ENCODE measurements around the gene GALNT16. TPM values are rescaled to one million over a fixed set of nuclear protein-coding genes. Genes with fewer than 3 reads are reported as not detected.
A peak's percentile ranks its signal among the peaks of the same experiment; 100 is the strongest.
"Not testable (repeated sequence)": the region's sequence is repeated elsewhere in the genome, so short reads cannot be mapped to it uniquely, and the experiment has no call there.

Gene GALNT16
- 28.1 to 36.7 TPM (median 34.4 TPM) in 3 replicates for total RNA-seq
- long read RNA-seq, full-length matches to known transcripts, result 73 of 98 reads
- long read RNA-seq, partial matches to known transcripts, result 4 of 98 reads
- long read RNA-seq, other reads (novel, unspliced or antisense), result 21 of 98 reads

DNA sequence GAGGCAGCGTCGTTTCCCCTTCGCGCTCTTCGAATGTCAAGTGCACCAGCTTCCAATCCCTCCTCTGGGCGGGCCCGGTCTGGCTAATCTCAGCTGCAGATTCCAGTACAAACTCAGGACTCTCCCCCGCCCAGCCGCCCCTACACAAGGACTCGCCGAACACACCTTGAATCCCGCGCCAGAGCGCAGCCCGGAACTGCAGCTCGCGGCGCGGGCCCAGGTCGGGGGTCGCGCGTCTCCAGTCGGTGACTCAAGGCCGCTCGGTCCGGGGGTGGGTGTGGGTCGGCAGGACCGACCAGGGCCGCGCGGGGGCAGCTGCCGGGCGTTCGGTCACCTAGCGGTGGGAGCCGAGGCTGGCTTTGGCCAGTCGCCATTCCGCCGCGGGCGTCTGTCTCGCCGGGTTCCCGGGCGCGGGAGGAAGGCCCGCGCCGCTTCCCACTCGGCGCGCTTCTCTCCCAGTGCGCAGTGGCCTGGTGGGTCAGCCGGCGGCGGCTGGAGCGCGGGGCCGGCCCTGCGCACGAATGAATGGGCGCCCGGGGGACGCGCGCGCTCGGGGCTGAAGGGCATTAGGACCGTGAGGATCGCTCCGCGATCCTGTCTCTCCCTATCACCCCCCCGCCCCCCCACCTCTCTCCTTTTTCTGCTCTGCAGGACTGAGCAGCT, at the start of gene GALNT16:
GALNT16 (plus strand) TSS at position 632 of the 663 bp plus-strand sequence. CDS start 133 bp downstream, outside the sequence.
- H3K27ac Mint-ChIP-seq (ENCODE audit: unreplicated experiment), result peak within 1 kb of the TSS; percentile 71
- TF ChIP-seq, protein P1, sequence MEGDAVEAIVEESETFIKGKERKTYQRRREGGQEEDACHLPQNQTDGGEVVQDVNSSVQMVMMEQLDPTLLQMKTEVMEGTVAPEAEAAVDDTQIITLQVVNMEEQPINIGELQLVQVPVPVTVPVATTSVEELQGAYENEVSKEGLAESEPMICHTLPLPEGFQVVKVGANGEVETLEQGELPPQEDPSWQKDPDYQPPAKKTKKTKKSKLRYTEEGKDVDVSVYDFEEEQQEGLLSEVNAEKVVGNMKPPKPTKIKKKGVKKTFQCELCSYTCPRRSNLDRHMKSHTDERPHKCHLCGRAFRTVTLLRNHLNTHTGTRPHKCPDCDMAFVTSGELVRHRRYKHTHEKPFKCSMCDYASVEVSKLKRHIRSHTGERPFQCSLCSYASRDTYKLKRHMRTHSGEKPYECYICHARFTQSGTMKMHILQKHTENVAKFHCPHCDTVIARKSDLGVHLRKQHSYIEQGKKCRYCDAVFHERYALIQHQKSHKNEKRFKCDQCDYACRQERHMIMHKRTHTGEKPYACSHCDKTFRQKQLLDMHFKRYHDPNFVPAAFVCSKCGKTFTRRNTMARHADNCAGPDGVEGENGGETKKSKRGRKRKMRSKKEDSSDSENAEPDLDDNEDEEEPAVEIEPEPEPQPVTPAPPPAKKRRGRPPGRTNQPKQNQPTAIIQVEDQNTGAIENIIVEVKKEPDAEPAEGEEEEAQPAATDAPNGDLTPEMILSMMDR (IDR thresholded peaks at IDR 0.05), result peak; percentile 75
- no peaks in the 10 kb centered on the region for H3K9me3 Mint-ChIP-seq (ENCODE audit: low read depth)
- H3K4me3 Mint-ChIP-seq (ENCODE audit: unreplicated experiment), result peak within 1 kb of the TSS; percentile 79
- H3K36me3 Mint-ChIP-seq (ENCODE audit: low read depth), result no peaks in the 10 kb centered on the region
- peaks cover 38% of the 10 kb centered on the region for H3K4me1 Mint-ChIP-seq (ENCODE audit: low read depth)
- H3K27me3 Mint-ChIP-seq (ENCODE audit: low read depth), result no peaks in the 10 kb centered on the region
- DNase-seq (ENCODE audit: low spot score), result no peak

DNA sequence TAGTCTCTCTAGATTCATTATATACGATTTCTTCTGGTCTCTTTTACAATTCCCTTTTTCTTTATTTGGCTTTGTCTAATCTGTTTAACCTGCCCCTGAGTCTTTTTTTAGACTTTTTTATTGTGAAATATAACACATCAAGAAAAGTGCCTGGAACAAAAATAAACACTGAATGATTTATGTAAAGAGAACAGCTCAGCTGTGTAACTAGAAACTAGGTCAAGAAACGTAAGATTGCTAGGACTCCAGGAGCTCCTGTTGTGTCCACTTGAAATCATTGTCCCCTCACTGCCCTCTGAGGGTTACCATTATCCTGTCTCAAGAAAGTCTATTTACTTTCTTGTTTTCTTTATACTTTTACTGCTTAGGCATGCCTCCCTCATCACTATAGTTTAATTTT, 45.6 kb upstream of the GALNT16 start:
- TF ChIP-seq, protein P1 (IDR thresholded peaks at IDR 0.05), result no peak
- Mint-ChIP-seq H3K36me3 (ENCODE audit: low read depth) (peaks cover 10% of the 10 kb centered on the region), H3K4me1 (ENCODE audit: low read depth) (peaks cover 7% of the 10 kb centered on the region), H3K27me3 (ENCODE audit: low read depth) (no peaks in the 10 kb centered on the region), H3K27ac (ENCODE audit: unreplicated experiment) (peak overlapping the region; percentile 28), H3K4me3 (ENCODE audit: unreplicated experiment) (no peak overlapping the region), H3K9me3 (ENCODE audit: low read depth) (peaks cover 3% of the 10 kb centered on the region)
- no peak for DNase-seq (ENCODE audit: low spot score)

DNA sequence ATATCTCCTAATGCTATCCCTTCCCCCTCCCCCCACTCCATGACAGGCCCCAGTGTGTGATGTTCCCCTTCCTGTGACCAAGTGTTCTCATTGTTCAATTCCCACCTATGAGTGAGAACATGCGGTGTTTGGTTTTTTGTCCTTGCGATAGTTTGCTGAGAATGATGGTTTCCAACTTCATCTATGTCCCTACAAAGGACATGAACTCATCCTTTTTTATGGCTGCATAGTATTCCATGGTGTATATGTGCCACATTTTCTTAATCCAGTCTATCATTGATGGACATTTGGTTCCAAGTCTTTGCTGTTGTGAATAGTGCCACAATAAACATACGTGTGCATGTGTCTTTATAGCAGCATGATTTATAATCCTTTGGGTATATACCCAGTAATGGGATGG, 42.3 kb upstream of the GALNT16 start:
- not testable (repeated sequence) for H3K36me3 Mint-ChIP-seq (ENCODE audit: low read depth); H3K9me3 Mint-ChIP-seq (ENCODE audit: low read depth); H3K4me3 Mint-ChIP-seq (ENCODE audit: unreplicated experiment); H3K27me3 Mint-ChIP-seq (ENCODE audit: low read depth); H3K4me1 Mint-ChIP-seq (ENCODE audit: low read depth); DNase-seq (ENCODE audit: low spot score); H3K27ac Mint-ChIP-seq (ENCODE audit: unreplicated experiment)

DNA sequence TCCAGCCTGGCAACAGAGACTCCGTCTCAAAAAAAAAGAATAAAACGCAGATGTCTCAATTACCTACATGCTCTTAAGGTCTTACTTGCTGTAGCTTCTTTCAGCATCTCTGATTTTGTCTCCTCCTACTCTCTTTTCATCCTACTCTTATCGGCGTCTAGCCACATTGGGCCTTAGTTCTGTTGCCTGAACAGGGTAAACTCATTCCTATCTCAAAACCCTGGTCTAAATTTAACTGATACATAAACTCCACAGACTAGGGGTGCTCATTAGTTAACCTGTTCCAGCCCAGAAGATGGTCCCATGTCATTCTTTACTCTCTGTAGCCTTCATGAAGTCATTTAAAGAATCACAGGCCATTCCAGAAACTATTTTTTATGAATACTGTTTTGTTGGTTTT, 35.0 kb upstream of the GALNT16 start:
- TF ChIP-seq, protein P1 (IDR thresholded peaks at IDR 0.05), result no peak
- no peaks in the 10 kb centered on the region for H3K4me1 Mint-ChIP-seq (ENCODE audit: low read depth)
- H3K9me3 Mint-ChIP-seq (ENCODE audit: low read depth), result no peaks in the 10 kb centered on the region
- DNase-seq (ENCODE audit: low spot score), result no peak
- H3K27me3 Mint-ChIP-seq (ENCODE audit: low read depth), result no peaks in the 10 kb centered on the region
- no peak overlapping the region for H3K27ac Mint-ChIP-seq (ENCODE audit: unreplicated experiment)
- H3K36me3 Mint-ChIP-seq (ENCODE audit: low read depth), result peaks cover 2% of the 10 kb centered on the region
- H3K4me3 Mint-ChIP-seq (ENCODE audit: unreplicated experiment), result no peak overlapping the region

DNA sequence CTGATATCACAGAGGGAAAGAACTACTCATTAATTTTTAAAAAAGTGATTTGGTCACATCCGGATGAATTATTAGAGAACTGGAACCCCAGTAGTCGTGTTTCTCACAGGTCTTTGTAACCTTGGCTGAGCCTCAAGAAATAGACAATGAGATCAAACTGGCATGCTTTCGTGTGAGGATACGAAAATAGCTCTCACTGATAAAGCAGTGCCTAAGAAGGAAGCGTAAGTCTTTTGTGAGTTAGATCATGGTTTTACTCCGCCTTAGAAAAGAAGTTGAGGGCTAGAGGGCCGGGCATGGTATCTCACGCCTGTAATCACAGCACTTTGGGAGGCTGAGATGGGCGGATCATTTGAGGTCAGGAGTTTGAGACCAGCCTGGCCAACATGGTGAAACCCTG, 33.8 kb upstream of the GALNT16 start:
- Mint-ChIP-seq H3K9me3 (ENCODE audit: low read depth) (no peaks in the 10 kb centered on the region), H3K36me3 (ENCODE audit: low read depth) (peaks cover 6% of the 10 kb centered on the region), H3K4me1 (ENCODE audit: low read depth) (no peaks in the 10 kb centered on the region), H3K27ac (ENCODE audit: unreplicated experiment) (no peak overlapping the region), H3K27me3 (ENCODE audit: low read depth) (no peaks in the 10 kb centered on the region), H3K4me3 (ENCODE audit: unreplicated experiment) (no peak overlapping the region)
- TF ChIP-seq, protein P1 (IDR thresholded peaks at IDR 0.05), result no peak
- DNase-seq (ENCODE audit: low spot score), result no peak

DNA sequence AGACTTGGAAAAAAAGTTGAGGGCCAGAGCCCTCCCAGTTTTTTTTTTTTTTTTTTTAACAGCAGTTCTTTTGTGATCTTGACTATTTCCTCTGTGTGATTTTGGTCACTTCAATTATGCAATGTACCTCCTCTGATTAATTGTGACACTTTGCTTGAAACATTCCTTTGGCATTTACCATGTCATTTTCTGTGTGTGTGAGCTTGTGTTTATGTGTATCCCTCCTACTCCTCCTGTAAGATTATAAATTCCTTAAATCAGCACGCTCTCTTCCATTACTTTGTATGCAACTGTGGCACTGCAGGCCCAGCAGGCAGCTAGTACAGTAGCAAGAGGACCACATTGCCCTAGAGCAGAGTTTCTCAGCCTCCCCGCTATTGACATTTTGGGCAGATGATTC, 33.2 kb upstream of the GALNT16 start:
- Mint-ChIP-seq H3K27ac (ENCODE audit: unreplicated experiment) (no peak overlapping the region), H3K9me3 (ENCODE audit: low read depth) (no peaks in the 10 kb centered on the region), H3K27me3 (ENCODE audit: low read depth) (no peaks in the 10 kb centered on the region), H3K36me3 (ENCODE audit: low read depth) (peaks cover 9% of the 10 kb centered on the region), H3K4me1 (ENCODE audit: low read depth) (no peaks in the 10 kb centered on the region), H3K4me3 (ENCODE audit: unreplicated experiment) (no peak overlapping the region)
- TF ChIP-seq, protein P1 (IDR thresholded peaks at IDR 0.05), result no peak
- no peak for DNase-seq (ENCODE audit: low spot score)

All from chondrocyte (in vitro differentiated cells).